ENCODE data around the gene OR7G1.
"Not testable (repeated sequence)": the region's sequence is repeated elsewhere in the genome, so short reads cannot be mapped to it uniquely, and the experiment has no call there.

Gene OR7G1

DNA sequence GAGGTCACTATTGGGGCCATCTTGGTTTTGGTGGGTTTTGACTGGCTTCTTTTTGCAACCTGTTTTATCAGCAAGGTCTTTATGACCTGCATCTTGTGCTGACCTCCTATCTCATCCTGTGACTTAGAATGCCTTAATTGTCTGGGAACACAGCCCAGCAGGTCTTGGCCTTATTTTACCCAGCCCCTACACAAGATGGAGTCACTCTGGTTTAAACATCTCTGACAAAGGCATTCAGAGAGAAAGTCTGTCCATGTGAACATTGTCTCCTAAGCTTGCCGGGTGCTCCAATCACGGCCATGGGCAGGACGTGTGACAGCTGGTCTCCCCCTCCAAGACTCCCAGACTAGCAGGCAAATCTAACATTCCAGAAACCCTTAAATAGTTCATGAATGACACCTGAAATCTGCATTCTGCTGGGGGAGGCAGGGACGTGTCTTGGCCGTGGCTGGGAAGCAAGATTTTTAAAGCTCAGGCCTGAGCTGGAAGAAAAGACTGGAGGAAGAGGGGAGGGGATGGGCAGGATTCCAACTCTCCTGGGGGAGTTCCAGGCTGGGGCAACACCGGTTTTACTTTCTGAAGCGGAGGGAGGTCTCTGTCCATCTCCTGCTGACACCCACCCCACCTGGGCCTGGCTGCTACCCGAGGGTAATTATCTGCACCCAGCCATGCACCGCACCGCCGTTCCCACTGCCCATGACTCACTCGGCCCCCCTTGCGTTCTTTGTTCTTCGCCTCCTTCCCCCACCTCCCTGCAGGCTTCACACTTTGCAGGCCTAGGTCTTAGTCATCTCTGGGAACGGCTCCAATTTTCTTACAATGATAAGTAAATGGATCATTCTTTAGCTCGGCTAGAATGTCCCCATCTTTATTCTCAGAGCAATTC lies 40.3 kb downstream of the OR7G1 start:
- Histone ChIP-seq H3K4me1 (ENCODE audit: control insufficient read depth, insufficient read depth, low read length) (peaks cover 7% of the 10 kb centered on the region), H3K9ac (ENCODE audit: low read depth, low read length) (no peak overlapping the region), H3K36me3 (ENCODE audit: control insufficient read depth, insufficient read depth, low read length) (no peaks in the 10 kb centered on the region), H3K27me3 (ENCODE audit: control insufficient read depth, insufficient read depth, low read length) (no peaks in the 10 kb centered on the region), H3K4me3 (ENCODE audit: low read depth, low read length) (no peak overlapping the region), H3K9me3 (ENCODE audit: control insufficient read depth, insufficient read depth, low read length) (no peaks in the 10 kb centered on the region)

DNA sequence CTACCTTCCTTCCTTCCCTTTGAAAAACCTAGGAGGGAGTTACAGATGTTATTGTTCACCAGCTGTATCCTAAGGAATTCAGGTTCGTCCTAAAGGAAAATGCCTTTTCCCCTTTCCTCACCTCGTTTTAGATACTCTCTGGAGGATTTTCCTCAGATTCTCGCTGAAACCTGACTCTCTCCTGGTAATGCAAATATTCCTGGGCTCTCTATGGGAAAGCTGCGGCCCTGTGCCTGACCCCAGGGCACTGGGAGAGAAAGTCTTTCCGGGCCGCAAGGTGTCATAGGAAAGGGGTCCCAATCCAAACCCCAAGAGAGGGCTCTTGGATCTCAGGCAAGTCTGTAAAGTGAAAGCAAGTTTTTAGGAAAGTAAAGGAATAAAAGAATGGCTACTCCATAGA lies 41.8 kb downstream of the OR7G1 start:
- H3K9me3 ChIP-seq (ENCODE audit: control insufficient read depth, insufficient read depth, low read length), result no peaks in the 10 kb centered on the region
- H3K36me3 ChIP-seq (ENCODE audit: control insufficient read depth, insufficient read depth, low read length), result no peaks in the 10 kb centered on the region
- H3K27me3 ChIP-seq (ENCODE audit: control insufficient read depth, insufficient read depth, low read length), result no peaks in the 10 kb centered on the region
- no peak overlapping the region for H3K9ac ChIP-seq (ENCODE audit: low read depth, low read length)
- H3K4me3 ChIP-seq (ENCODE audit: low read depth, low read length), result no peak overlapping the region
- H3K4me1 ChIP-seq (ENCODE audit: control insufficient read depth, insufficient read depth, low read length), result peaks cover 7% of the 10 kb centered on the region

DNA sequence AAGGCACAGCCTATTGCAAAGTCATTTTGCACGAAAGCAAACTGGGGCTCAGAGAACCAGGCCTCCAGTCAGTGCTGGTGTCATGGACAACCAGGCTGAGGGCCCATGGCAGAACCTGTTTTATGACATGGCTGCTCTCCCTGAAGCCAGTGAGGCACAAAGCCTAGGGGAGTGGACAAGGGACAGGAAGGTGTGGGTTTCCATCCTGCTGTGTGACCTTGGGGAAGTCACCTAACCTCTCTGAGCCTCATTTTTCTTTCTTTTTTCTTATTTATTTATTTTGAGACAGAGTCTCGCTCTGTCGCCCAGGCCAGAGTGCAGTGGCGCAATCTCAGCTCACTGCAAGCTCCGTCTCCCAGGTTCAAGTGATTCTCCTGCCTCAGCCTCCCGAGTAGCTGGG lies 43.8 kb downstream of the OR7G1 start:
- H3K4me1 ChIP-seq (ENCODE audit: control insufficient read depth, insufficient read depth, low read length); H3K27me3 ChIP-seq (ENCODE audit: control insufficient read depth, insufficient read depth, low read length); H3K9ac ChIP-seq (ENCODE audit: low read depth, low read length); H3K36me3 ChIP-seq (ENCODE audit: control insufficient read depth, insufficient read depth, low read length); H3K4me3 ChIP-seq (ENCODE audit: low read depth, low read length); H3K9me3 ChIP-seq (ENCODE audit: control insufficient read depth, insufficient read depth, low read length): not testable (repeated sequence)

DNA sequence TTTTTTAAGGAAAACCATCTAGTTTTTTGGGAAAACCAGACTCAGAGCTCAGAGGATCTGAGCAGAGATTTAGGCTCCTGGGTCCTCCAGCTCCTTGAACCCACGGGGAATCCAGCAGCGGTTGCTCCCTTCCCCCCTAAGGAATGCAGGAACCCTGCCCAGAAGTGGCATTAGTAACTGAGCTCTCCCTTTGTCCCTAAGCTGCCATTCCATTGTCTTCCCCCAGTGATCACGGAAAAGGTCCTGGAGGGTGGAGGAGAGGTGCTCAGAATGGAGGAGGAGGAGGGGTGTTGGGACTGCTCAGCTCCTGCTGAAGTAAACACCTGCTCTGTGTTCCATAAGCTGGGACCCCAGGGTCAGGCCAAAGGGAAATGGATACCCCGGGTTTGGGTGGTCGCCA lies 45.5 kb downstream of the OR7G1 start:
- H3K36me3 ChIP-seq (ENCODE audit: control insufficient read depth, insufficient read depth, low read length), result no peaks in the 10 kb centered on the region
- no peaks in the 10 kb centered on the region for H3K9me3 ChIP-seq (ENCODE audit: control insufficient read depth, insufficient read depth, low read length)
- H3K27me3 ChIP-seq (ENCODE audit: control insufficient read depth, insufficient read depth, low read length), result no peaks in the 10 kb centered on the region
- no peak overlapping the region for H3K4me3 ChIP-seq (ENCODE audit: low read depth, low read length)
- H3K4me1 ChIP-seq (ENCODE audit: control insufficient read depth, insufficient read depth, low read length), result peaks cover 4% of the 10 kb centered on the region
- peak overlapping the region; percentile 5 for H3K9ac ChIP-seq (ENCODE audit: low read depth, low read length)

DNA sequence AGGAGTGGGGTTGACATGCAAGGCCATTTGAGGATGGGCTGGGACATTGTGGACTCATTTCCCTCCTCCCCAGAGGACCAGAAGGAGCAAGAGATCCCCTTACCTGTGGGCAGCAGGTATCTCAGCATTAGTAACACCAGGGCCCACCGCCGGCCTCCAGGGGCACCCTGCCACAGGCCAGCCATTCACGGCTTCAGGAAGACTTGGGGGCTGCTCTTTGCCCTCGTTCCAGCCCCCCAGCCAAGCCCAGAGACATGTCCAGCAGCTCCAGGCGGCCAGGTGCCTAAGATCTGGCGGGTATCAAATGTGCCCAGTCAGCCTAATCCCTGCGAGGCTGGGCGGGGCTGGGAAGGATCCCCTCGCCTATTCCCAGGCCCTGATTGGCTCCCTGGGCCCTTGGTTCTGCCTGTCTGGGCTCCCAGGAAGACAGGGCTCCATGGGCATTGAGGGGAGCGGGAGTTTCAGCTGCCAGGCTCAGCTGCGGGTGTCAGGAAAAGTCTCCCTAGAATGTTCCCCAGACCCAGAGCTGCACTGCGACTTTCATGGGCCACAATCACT lies 50.0 kb downstream of the OR7G1 start:
- no peaks in the 10 kb centered on the region for H3K36me3 ChIP-seq (ENCODE audit: control insufficient read depth, insufficient read depth, low read length)
- H3K9me3 ChIP-seq (ENCODE audit: control insufficient read depth, insufficient read depth, low read length), result no peaks in the 10 kb centered on the region

More for the DNA sequence above, 50.0 kb downstream of the OR7G1 start:
- Histone ChIP-seq H3K4me3 (ENCODE audit: low read depth, low read length) (no peak overlapping the region), H3K27me3 (ENCODE audit: control insufficient read depth, insufficient read depth, low read length) (no peaks in the 10 kb centered on the region), H3K9ac (ENCODE audit: low read depth, low read length) (no peak overlapping the region), H3K4me1 (ENCODE audit: control insufficient read depth, insufficient read depth, low read length) (no peaks in the 10 kb centered on the region)

All from iPS-15b (cell line).